CD4-positive, CD25-positive, alpha-beta regulatory T cell (primary cell): ENCODE measurements around the gene TMED3. TPM values are rescaled to one million over a fixed set of nuclear protein-coding genes. Genes with fewer than 3 reads are reported as not detected.
A peak's percentile ranks its signal among the peaks of the same experiment; 100 is the strongest.
"Not testable (repeated sequence)": the region's sequence is repeated elsewhere in the genome, so short reads cannot be mapped to it uniquely, and the experiment has no call there.

Source experiments
- ATAC-seq, 2 donors: fragments of 150-1000 bp; cut with Tn5 transposase; one replicate each; pipeline ENCODE4 v1.10.0; 2021; ENCODE audit warnings: low read depth in 2 of 2, moderate number of reproducible peaks in 2 of 2, moderate library complexity in 1 of 2
- DNase-seq, 3 donors: peaks; one replicate each; pipeline versions ENCODE4 v3.0.0 to v3.0.0-alpha.2; 2012 to 2022; ENCODE audit warnings: mixed read lengths in 1 of 3
- H3K27ac ChIP-seq: one replicate; pipeline ENCODE4 v1.7.0; 2013; ENCODE audit warnings: mild to moderate bottlenecking, low read length; ENCODE audit not compliant: insufficient read depth, poor library complexity, severe bottlenecking
- H3K27me3 ChIP-seq: one replicate; pipeline ENCODE4 v1.7.0; 2013; ENCODE audit warnings: low read length; ENCODE audit not compliant: control insufficient read depth, insufficient read depth
- H3K36me3 ChIP-seq: one replicate; pipeline ENCODE4 v1.7.0; 2013; ENCODE audit warnings: mild to moderate bottlenecking, low read length, moderate library complexity; ENCODE audit not compliant: control insufficient read depth, insufficient read depth
- H3K4me1 ChIP-seq: 2 replicates; pipeline ENCODE4 v1.7.0; 2013; ENCODE audit warnings: mild to moderate bottlenecking, low read length; ENCODE audit not compliant: insufficient read depth, control insufficient read depth, poor library complexity, severe bottlenecking
- H3K4me3 ChIP-seq: one replicate; pipeline ENCODE4 v1.7.0; 2013; ENCODE audit warnings: low read depth, mild to moderate bottlenecking, low read length, moderate library complexity
- H3K9me3 ChIP-seq, 2 experiments: 1 replicate in 1 of 2; 2 replicates in 1 of 2; pipeline ENCODE4 v1.7.0; 2013; ENCODE audit warnings: low read length in 2 of 2, mild to moderate bottlenecking in 1 of 2, moderate library complexity in 1 of 2; ENCODE audit not compliant: control insufficient read depth in 2 of 2
- H3K27ac Mint-ChIP-seq, 3 donors: one replicate each; pipeline ENCODE4 v1.8.0; 2020 to 2022; ENCODE audit warnings: mild to moderate bottlenecking in 3 of 3, mixed read lengths in 3 of 3, moderate library complexity in 2 of 3
- H3K27me3 Mint-ChIP-seq: one replicate; pipeline ENCODE4 v1.8.0; 2022; ENCODE audit warnings: mild to moderate bottlenecking, mixed read lengths
- H3K36me3 Mint-ChIP-seq: one replicate; pipeline ENCODE4 v1.8.0; 2020; ENCODE audit warnings: mixed read lengths
- H3K4me1 Mint-ChIP-seq, 4 donors: one replicate each; pipeline ENCODE4 v1.8.0; 2020 to 2022; ENCODE audit warnings: mixed read lengths in 4 of 4, mild to moderate bottlenecking in 1 of 4
- H3K4me3 Mint-ChIP-seq, 4 donors: one replicate each; pipeline ENCODE4 v1.8.0; 2020 to 2022; ENCODE audit warnings: mild to moderate bottlenecking in 4 of 4, mixed read lengths in 4 of 4, moderate library complexity in 3 of 4
- H3K9me3 Mint-ChIP-seq, 7 donors: one replicate each; pipeline ENCODE4 v1.8.0; 2020 to 2022; ENCODE audit warnings: mixed read lengths in 7 of 7, mild to moderate bottlenecking in 3 of 7, moderate library complexity in 2 of 7
- polyA plus RNA-seq, 4 donors: library from polyadenylated mRNA; unstranded; fragments of 300-500 nt; fragmentation: Illumina TruSeq; gene quantifications; one replicate each; pipeline ENCODE4 v1.2.3, GENCODE V29; 2021
- total RNA-seq: library from RNA; stranded (reverse); gene quantifications from one replicate; pipeline ENCODE4 v1.2.3, GENCODE V29; 2022

TMED3 gene
- total and polyA plus RNA-seq, 5 donors from 2014 or later, result 15.5 to 69.4 (median 64.1) TPM

- H3K27me3 Mint-ChIP-seq, H3K9me3 ChIP-seq, DNase-seq, H3K4me3 ChIP-seq, H3K27me3 ChIP-seq, H3K4me3 Mint-ChIP-seq, H3K4me1 ChIP-seq, H3K9me3 Mint-ChIP-seq, H3K27ac Mint-ChIP-seq, ATAC-seq, H3K27ac ChIP-seq: not testable (repeated sequence)
- peaks cover 75% of the 10 kb centered on the region for H3K36me3 ChIP-seq
- Mint-ChIP-seq H3K4me1 (peaks cover 9 to 45% (median 29%) of the 10 kb centered on the region in 4 donors), H3K36me3 (peaks cover 82% of the 10 kb centered on the region)
These were observed 9.1 kb downstream of the TMED3 start for GRCh38 chr15:79319973-79320372.

GRCh38 chr15:79321876-79322275 is 11.0 kb downstream of the TMED3 start:
- Mint-ChIP-seq H3K27ac (peak overlapping the region in 1 of 3 donors; percentile 81), H3K4me1 (peaks cover 9 to 36% (median 24%) of the 10 kb centered on the region in 4 donors), H3K27me3 (no peaks in the 10 kb centered on the region), H3K9me3 (peaks cover 0 to 1% (median 0%) of the 10 kb centered on the region in 7 donors), H3K36me3 (peaks cover 83% of the 10 kb centered on the region), H3K4me3 (no peak overlapping the region)
- DNase-seq (no peak), ATAC-seq (no peak)
- Histone ChIP-seq H3K27ac (no peak overlapping the region), H3K4me1 (no peaks in the 10 kb centered on the region), H3K4me3 (no peak overlapping the region), H3K27me3 (no peaks in the 10 kb centered on the region), H3K36me3 (peaks cover 70% of the 10 kb centered on the region), H3K9me3 (no peaks in the 10 kb centered on the region)

GRCh38 chr15:79322306-79322705 is 11.4 kb downstream of the TMED3 start:
- Mint-ChIP-seq H3K9me3 (peaks cover 0 to 1% (median 0%) of the 10 kb centered on the region in 7 donors), H3K4me3 (no peak overlapping the region), H3K36me3 (peaks cover 83% of the 10 kb centered on the region), H3K27ac (no peak overlapping the region), H3K4me1 (peaks cover 9 to 31% (median 20%) of the 10 kb centered on the region in 4 donors), H3K27me3 (no peaks in the 10 kb centered on the region)
- H3K36me3 ChIP-seq, result peaks cover 67% of the 10 kb centered on the region
- DNase-seq (no peak), ATAC-seq (no peak)
- H3K9me3 ChIP-seq, result no peaks in the 10 kb centered on the region
- no peaks in the 10 kb centered on the region for H3K4me1 ChIP-seq
- no peak overlapping the region for H3K27ac ChIP-seq
- H3K27me3 ChIP-seq, result no peaks in the 10 kb centered on the region
- no peak overlapping the region for H3K4me3 ChIP-seq

- no peak overlapping the region for H3K4me3 Mint-ChIP-seq
- H3K27me3 Mint-ChIP-seq, result no peaks in the 10 kb centered on the region
- DNase-seq (no peak), ATAC-seq (no peak)
- H3K4me1 ChIP-seq, result no peaks in the 10 kb centered on the region
- peaks cover 8 to 25% (median 15%) of the 10 kb centered on the region in 4 donors for H3K4me1 Mint-ChIP-seq
- no peaks in the 10 kb centered on the region for H3K9me3 ChIP-seq
- no peak overlapping the region for H3K27ac ChIP-seq
- H3K4me3 ChIP-seq, result no peak overlapping the region
- no peaks in the 10 kb centered on the region for H3K27me3 ChIP-seq
- peaks cover 64% of the 10 kb centered on the region for H3K36me3 ChIP-seq
- H3K36me3 Mint-ChIP-seq, result peaks cover 82% of the 10 kb centered on the region
- H3K9me3 Mint-ChIP-seq, result peaks cover 0 to 1% (median 0%) of the 10 kb centered on the region in 7 donors
- H3K27ac Mint-ChIP-seq, result no peak overlapping the region
These were observed 12.0 kb downstream of the TMED3 start for GRCh38 chr15:79322945-79323344.

- H3K36me3 Mint-ChIP-seq, result peaks cover 35% of the 10 kb centered on the region
- Histone ChIP-seq H3K27ac (no peak overlapping the region), H3K4me1 (no peaks in the 10 kb centered on the region), H3K27me3 (no peaks in the 10 kb centered on the region), H3K36me3 (peaks cover 20% of the 10 kb centered on the region), H3K9me3 (no peaks in the 10 kb centered on the region), H3K4me3 (no peak overlapping the region)
- no peak overlapping the region for H3K4me3 Mint-ChIP-seq
- H3K9me3 Mint-ChIP-seq, result peaks cover 0 to under 1% (median 0%) of the 10 kb centered on the region in 7 donors
- H3K27me3 Mint-ChIP-seq, result no peaks in the 10 kb centered on the region
- peaks cover 0 to 7% (median 1%) of the 10 kb centered on the region in 4 donors for H3K4me1 Mint-ChIP-seq
- H3K27ac Mint-ChIP-seq, result peak overlapping the region in 1 of 3 donors; percentile 83
- DNase-seq, result no peak
- ATAC-seq, result no peak
These were observed 18.3 kb downstream of the TMED3 start for GRCh38 chr15:79329171-79329611.

GRCh38 chr15:79332824-79333510 is 22.1 kb downstream of the TMED3 start:
- H3K9me3 Mint-ChIP-seq, result peaks cover 0 to 1% (median 0%) of the 10 kb centered on the region in 7 donors
- H3K4me3 Mint-ChIP-seq, result no peak overlapping the region
- peaks cover 0 to 4% (median 0%) of the 10 kb centered on the region in 4 donors for H3K4me1 Mint-ChIP-seq
- Histone ChIP-seq H3K27ac (no peak overlapping the region), H3K27me3 (no peaks in the 10 kb centered on the region), H3K4me1 (no peaks in the 10 kb centered on the region), H3K4me3 (no peak overlapping the region), H3K9me3 (no peaks in the 10 kb centered on the region), H3K36me3 (peaks cover 4% of the 10 kb centered on the region)
- no peak for ATAC-seq
- no peak overlapping the region for H3K27ac Mint-ChIP-seq
- H3K27me3 Mint-ChIP-seq, result no peaks in the 10 kb centered on the region
- DNase-seq, result no peak
- peaks cover 4% of the 10 kb centered on the region for H3K36me3 Mint-ChIP-seq

GRCh38 chr15:79337591-79337990 is 26.7 kb downstream of the TMED3 start:
- Histone ChIP-seq H3K4me1 (no peaks in the 10 kb centered on the region), H3K9me3 (no peaks in the 10 kb centered on the region), H3K36me3 (no peaks in the 10 kb centered on the region), H3K4me3 (no peak overlapping the region), H3K27ac (no peak overlapping the region), H3K27me3 (no peaks in the 10 kb centered on the region)
- no peaks in the 10 kb centered on the region for H3K27me3 Mint-ChIP-seq
- no peak overlapping the region for H3K4me3 Mint-ChIP-seq
- H3K36me3 Mint-ChIP-seq, result no peaks in the 10 kb centered on the region
- ATAC-seq (no peak), DNase-seq (no peak)
- no peak overlapping the region for H3K27ac Mint-ChIP-seq
- peaks cover 0 to 3% (median 1%) of the 10 kb centered on the region in 4 donors for H3K4me1 Mint-ChIP-seq
- peaks cover 0 to 1% (median 0%) of the 10 kb centered on the region in 7 donors for H3K9me3 Mint-ChIP-seq
